ENCODE measurements around the gene FUT6. TPM values are rescaled to one million over a fixed set of nuclear protein-coding genes. Genes with fewer than 3 reads are reported as not detected.
"Not testable (repeated sequence)": the region's sequence is repeated elsewhere in the genome, so short reads cannot be mapped to it uniquely, and the experiment has no call there.

FUT6 gene
- total RNA-seq, 1 donor from 2014 or later: not detected

GRCh38 chr19:5788422-5788821 is 51.1 kb downstream of the FUT6 start:
- DNase-seq (ENCODE audit: low spot score): no peak

GRCh38 chr19:5787409-5788182 is 51.9 kb downstream of the FUT6 start:
- no peak for DNase-seq (ENCODE audit: low spot score)

GRCh38 chr19:5786593-5787408 is 52.7 kb downstream of the FUT6 start:
- no peak for DNase-seq (ENCODE audit: low spot score)

GRCh38 chr19:5785423-5785822 is 54.1 kb downstream of the FUT6 start:
- DNase-seq (ENCODE audit: low spot score): no peak

- no peak for DNase-seq (ENCODE audit: low spot score)
Measured at GRCh38 chr19:5784581-5785147, 54.8 kb downstream of the FUT6 start, which contains the start of gene PRR22. PRR22 (minus strand) TSS chr19:5784746; CDS start chr19:5784660, 86 bp downstream.

- no peak for DNase-seq (ENCODE audit: low spot score)
Measured at GRCh38 chr19:5782945-5783919, 56.3 kb downstream of the FUT6 start.

GRCh38 chr19:5782322-5782721 is 57.2 kb downstream of the FUT6 start:
- no peak for DNase-seq (ENCODE audit: low spot score)

- not testable (repeated sequence) for DNase-seq (ENCODE audit: low spot score)
Measured at GRCh38 chr19:5780916-5781315, 58.6 kb downstream of the FUT6 start.

Other genes with a start within 250 kb of the FUT6 start
- gene SAFB2, start 216.9 kb downstream of the FUT6 start, total RNA-seq: 64.6 TPM
- 69.9 TPM for gene SAFB, start 216.6 kb downstream of the FUT6 start, total RNA-seq
- 75.4 TPM for gene MICOS13, start 159.2 kb downstream of the FUT6 start, total RNA-seq
- 4.0 TPM for gene HSD11B1L, start 158.7 kb downstream of the FUT6 start, total RNA-seq
- gene RPL36, start 149.4 kb downstream of the FUT6 start, total RNA-seq: 564 TPM
- 63.9 TPM for gene LONP1, start 119.6 kb downstream of the FUT6 start, total RNA-seq
- not detected for gene CATSPERD, start 119.1 kb downstream of the FUT6 start, total RNA-seq
- 1.5 TPM for gene PRR22, start 55.0 kb downstream of the FUT6 start, total RNA-seq
- 31.4 TPM for gene DUS3L, start 48.5 kb downstream of the FUT6 start, total RNA-seq
- 0.42 TPM for gene NRTN, start 34.6 kb downstream of the FUT6 start, total RNA-seq
- not detected for gene FUT3, start 11.7 kb upstream of the FUT6 start, total RNA-seq
- gene FUT5, start 30.8 kb upstream of the FUT6 start, total RNA-seq: not detected
- gene NDUFA11, start 64.1 kb upstream of the FUT6 start, total RNA-seq: 186 TPM
- gene VMAC, start 65.2 kb upstream of the FUT6 start, total RNA-seq: 3.0 TPM
- 4.4 TPM for gene CAPS, start 74.6 kb upstream of the FUT6 start, total RNA-seq
- 56.7 TPM for gene RANBP3, start 138.4 kb upstream of the FUT6 start, total RNA-seq